HG03457 (cell line): ENCODE results near the gene APOBEC2.

Experiments used
- ATAC-seq: cut with Tn5 transposase; IDR thresholded peaks from one replicate; pipeline ENCODE4 v1.9.1; 2021; ENCODE audit warnings: moderate number of reproducible peaks; ENCODE audit not compliant: unreplicated experiment

The APOBEC2 gene

GRCh38 chr6:41037107-41037900 is 15.7 kb upstream of the APOBEC2 start:
- ATAC-seq = no peak

- no peak for ATAC-seq
Measured at GRCh38 chr6:41038205-41038604, 14.8 kb upstream of the APOBEC2 start.

- ATAC-seq = no peak
Measured at GRCh38 chr6:41039060-41039998, 13.7 kb upstream of the APOBEC2 start, which contains the start of gene UNC5CL. Gene UNC5CL, minus strand, starts transcription at chr6:41039221. Its CDS starts 4,147 bp downstream, at chr6:41035074.

GRCh38 chr6:41040101-41040939 is 12.7 kb upstream of the APOBEC2 start:
- no peak for ATAC-seq

- no peak for ATAC-seq
Measured at GRCh38 chr6:41040940-41041536, 12.0 kb upstream of the APOBEC2 start.

GRCh38 chr6:41042226-41043055 is 10.6 kb upstream of the APOBEC2 start, which contains the start of gene TSPO2:
Gene TSPO2, plus strand, starts transcription at chr6:41042467. Its CDS starts 519 bp downstream, at chr6:41042986.
- no peak for ATAC-seq

GRCh38 chr6:41043151-41043550 is 9.9 kb upstream of the APOBEC2 start:
- ATAC-seq = no peak

GRCh38 chr6:41045664-41046063 is 7.3 kb upstream of the APOBEC2 start:
- no peak for ATAC-seq

GRCh38 chr6:41046084-41046483 is 6.9 kb upstream of the APOBEC2 start:
- no peak for ATAC-seq

- no peak for ATAC-seq
Measured at GRCh38 chr6:41047306-41047705, 5.7 kb upstream of the APOBEC2 start.

- ATAC-seq = no peak
Measured at GRCh38 chr6:41047745-41048732, 5.0 kb upstream of the APOBEC2 start.

GRCh38 chr6:41049521-41049920 is 3.5 kb upstream of the APOBEC2 start:
- no peak for ATAC-seq

GRCh38 chr6:41049955-41050354 is 3.0 kb upstream of the APOBEC2 start:
- ATAC-seq = no peak

GRCh38 chr6:41050536-41050935 is 2.5 kb upstream of the APOBEC2 start:
- ATAC-seq = no peak

GRCh38 chr6:41051873-41052272 is 1.1 kb upstream of the APOBEC2 start:
- no peak for ATAC-seq

GRCh38 chr6:41054511-41054910 is 1.5 kb downstream of the APOBEC2 start:
- ATAC-seq = no peak

- ATAC-seq = no peak
Measured at GRCh38 chr6:41055149-41055548, 2.1 kb downstream of the APOBEC2 start.

GRCh38 chr6:41056768-41057490 is 3.9 kb downstream of the APOBEC2 start:
- no peak for ATAC-seq
